Mesenchymal stem cell (in vitro differentiated cells and primary cell): Measurements from ENCODE around the gene RPS27A.
"Not testable (repeated sequence)": the region's sequence is repeated elsewhere in the genome, so short reads cannot be mapped to it uniquely, and the experiment has no call there.

Experiments used
- DNase-seq: peaks from one replicate; pipeline ENCODE4 v3.0.0-alpha.2; 2013
- H2AFZ ChIP-seq: one replicate; pipeline ENCODE4 v1.6.1; 2013; ENCODE audit warnings: low read depth, mild to moderate bottlenecking, control low read depth, inconsistent platforms, low read length, moderate library complexity
- H2AK5ac ChIP-seq: 2 replicates; pipeline ENCODE4 v1.6.1; 2013; ENCODE audit warnings: low read length, moderate library complexity, mild to moderate bottlenecking, inconsistent platforms; ENCODE audit not compliant: severe bottlenecking
- H2BK120ac ChIP-seq: one replicate; pipeline ENCODE4 v1.6.1; 2013; ENCODE audit warnings: low read depth, mild to moderate bottlenecking, inconsistent platforms, low read length, moderate library complexity
- H2BK12ac ChIP-seq, 2 experiments: one replicate each; pipeline ENCODE4 v1.6.1; 2013; ENCODE audit warnings: inconsistent platforms in 2 of 2, low read length in 2 of 2, mild to moderate bottlenecking in 2 of 2, moderate library complexity in 2 of 2, control low read depth in 1 of 2
- H2BK15ac ChIP-seq: one replicate; pipeline ENCODE4 v1.6.1; 2013; ENCODE audit warnings: mild to moderate bottlenecking, low read depth, inconsistent platforms; ENCODE audit not compliant: poor library complexity, severe bottlenecking
- H2BK5ac ChIP-seq: 2 replicates; pipeline ENCODE4 v1.6.1; 2013; ENCODE audit warnings: low read depth, mild to moderate bottlenecking, low read length, control low read depth, inconsistent platforms; ENCODE audit not compliant: poor library complexity, severe bottlenecking
- H3K14ac ChIP-seq, 2 experiments: one replicate each; pipeline ENCODE4 v1.6.1; 2013; ENCODE audit warnings: inconsistent platforms in 2 of 2, low read length in 2 of 2, control low read depth in 1 of 2, mild to moderate bottlenecking in 1 of 2, moderate library complexity in 1 of 2
- H3K18ac ChIP-seq, 2 experiments: one replicate each; pipeline ENCODE4 v1.6.1; 2013; ENCODE audit warnings: inconsistent platforms in 2 of 2, low read length in 2 of 2, control low read depth in 1 of 2, low read depth in 1 of 2, mild to moderate bottlenecking in 1 of 2
- H3K23ac ChIP-seq, 2 experiments: one replicate each; pipeline ENCODE4 v1.6.1; 2013; ENCODE audit warnings: inconsistent platforms in 2 of 2, low read length in 2 of 2, mild to moderate bottlenecking in 2 of 2, moderate library complexity in 2 of 2, control low read depth in 1 of 2
- H3K27ac ChIP-seq: 2 replicates; pipeline ENCODE4 v1.5.1; 2013; ENCODE audit warnings: mild to moderate bottlenecking, moderate library complexity, low read length, control low read depth, inconsistent platforms; ENCODE audit not compliant: poor library complexity, severe bottlenecking
- H3K27me3 ChIP-seq, 2 experiments: 2 replicates each; pipeline versions ENCODE4 v1.6.1 to v1.7.0; 2013; ENCODE audit warnings: low read length in 2 of 2, mild to moderate bottlenecking in 2 of 2, moderate library complexity in 2 of 2, control low read depth in 1 of 2, inconsistent platforms in 1 of 2; ENCODE audit not compliant: control insufficient read depth in 1 of 2, insufficient read depth in 1 of 2
- H3K36me3 ChIP-seq, 2 experiments: 2 replicates each; pipeline versions ENCODE4 v1.6.1 to v1.7.0; 2013; ENCODE audit warnings: low read length in 2 of 2, control low read depth in 1 of 2, inconsistent platforms in 1 of 2, low read depth in 1 of 2, mild to moderate bottlenecking in 1 of 2; ENCODE audit not compliant: insufficient read depth in 2 of 2, control insufficient read depth in 1 of 2
- H3K4ac ChIP-seq, 2 experiments: one replicate each; pipeline ENCODE4 v1.6.1; 2013; ENCODE audit warnings: inconsistent platforms in 2 of 2, low read length in 2 of 2, mild to moderate bottlenecking in 2 of 2, moderate library complexity in 2 of 2, control low read depth in 1 of 2, low read depth in 1 of 2
- H3K4me1 ChIP-seq: 2 replicates; pipeline ENCODE4 v1.6.1; 2013; ENCODE audit warnings: low read depth, low read length, control low read depth; ENCODE audit not compliant: control insufficient read depth, insufficient read depth
- H3K4me2 ChIP-seq: 2 replicates; pipeline ENCODE4 v1.6.1; 2013; ENCODE audit warnings: low read length, mild to moderate bottlenecking, inconsistent platforms; ENCODE audit not compliant: poor library complexity, severe bottlenecking
- H3K4me3 ChIP-seq, 2 experiments: 2 replicates each; pipeline versions ENCODE4 v1.5.1 to v1.7.0; 2013; ENCODE audit warnings: low read length in 2 of 2, mild to moderate bottlenecking in 2 of 2, control low read depth in 1 of 2, low read depth in 1 of 2; ENCODE audit not compliant: insufficient read depth in 1 of 2
- H3K79me1 ChIP-seq: replicated peaks from 2 replicates; pipeline ENCODE4 v1.6.1; 2013; ENCODE audit warnings: mild to moderate bottlenecking, control low read depth, low read length, inconsistent platforms; ENCODE audit not compliant: poor library complexity, severe bottlenecking
- H3K9ac ChIP-seq: 2 replicates; pipeline ENCODE4 v1.7.0; 2013; ENCODE audit warnings: mild to moderate bottlenecking, low read length, moderate library complexity
- H3K9me3 ChIP-seq: 2 replicates; pipeline ENCODE4 v1.7.0; 2013; ENCODE audit warnings: mild to moderate bottlenecking, low read length; ENCODE audit not compliant: control insufficient read depth
- H4K8ac ChIP-seq: one replicate; pipeline ENCODE4 v1.6.1; 2013; ENCODE audit warnings: inconsistent platforms, mild to moderate bottlenecking, low read length, moderate library complexity
- H4K91ac ChIP-seq: one replicate; pipeline ENCODE4 v1.6.1; 2013; ENCODE audit warnings: mild to moderate bottlenecking, low read length, inconsistent platforms
- WGBS: methylation state at CpG from one replicate; pipeline ENCODE4 v1.1.7; 2013; ENCODE audit warnings: mixed read lengths; 5-methylcytosine and 5-hydroxymethylcytosine counted together

Gene RPS27A

DNA sequence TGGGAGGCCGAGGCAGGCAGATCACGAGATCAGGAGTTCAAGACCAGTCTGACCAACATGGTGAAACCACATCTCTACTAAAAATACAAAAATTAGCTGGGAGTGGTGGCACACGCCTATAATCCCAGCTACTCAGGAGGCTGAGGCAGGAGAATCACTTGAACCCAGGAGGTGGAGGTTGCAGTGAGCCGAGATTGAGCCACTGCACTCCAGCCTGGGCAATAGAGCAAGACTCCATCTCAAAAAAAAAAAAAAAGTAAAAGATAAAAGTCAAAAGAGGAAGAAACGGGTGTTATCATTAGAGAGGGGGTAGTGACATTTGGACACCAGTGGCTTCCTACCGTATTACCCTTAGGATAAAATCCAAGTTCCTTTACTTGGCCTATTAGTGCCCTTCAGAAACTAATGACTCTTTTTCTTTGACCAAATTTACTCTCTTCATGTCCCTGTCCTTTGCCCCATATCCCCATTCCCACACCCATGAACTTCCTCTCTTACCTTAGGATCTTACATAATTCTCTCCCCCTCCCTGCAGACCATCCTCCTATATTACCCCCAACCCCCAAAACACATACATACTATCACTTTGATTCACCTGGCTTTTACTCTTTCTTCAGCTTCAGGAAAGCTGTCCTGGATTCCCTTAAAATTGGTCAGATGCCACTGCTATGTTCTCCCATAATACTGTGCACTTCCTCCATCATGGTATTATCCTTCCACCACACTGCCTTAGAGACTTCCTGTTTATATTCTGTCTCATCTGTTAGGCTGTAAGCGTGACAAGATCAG lies 4.9 kb upstream of the RPS27A start:
- H2BK15ac ChIP-seq, H2AK5ac ChIP-seq, H3K14ac ChIP-seq, H3K4me3 ChIP-seq, H2BK5ac ChIP-seq, H3K23ac ChIP-seq, H2AFZ ChIP-seq, H3K4me1 ChIP-seq, H3K27me3 ChIP-seq, H3K9me3 ChIP-seq, H3K27ac ChIP-seq, H4K91ac ChIP-seq, H3K9ac ChIP-seq, H2BK12ac ChIP-seq, H3K4me2 ChIP-seq: not testable (repeated sequence)
- H3K79me1 ChIP-seq: peaks cover 29% of the 10 kb centered on the region
- peak; percentile 89 for DNase-seq
- H3K36me3 ChIP-seq: peaks cover 8 to 26% of the 10 kb centered on the region in 2 experiments
- H2BK120ac ChIP-seq: peak overlapping the region; percentile 73
- WGBS: 71% methylated on average over 4 of the region's 7 CpGs
- H3K18ac ChIP-seq: peak overlapping the region in 1 of 2 experiments; percentile 79
- H4K8ac ChIP-seq: peak overlapping the region; percentile 12
- peak overlapping the region in 1 of 2 experiments; percentile 51 for H3K4ac ChIP-seq

- DNase-seq: no peak
Measured at GRCh38 chr2:55228226-55228563, 4.3 kb upstream of the RPS27A start.

DNA sequence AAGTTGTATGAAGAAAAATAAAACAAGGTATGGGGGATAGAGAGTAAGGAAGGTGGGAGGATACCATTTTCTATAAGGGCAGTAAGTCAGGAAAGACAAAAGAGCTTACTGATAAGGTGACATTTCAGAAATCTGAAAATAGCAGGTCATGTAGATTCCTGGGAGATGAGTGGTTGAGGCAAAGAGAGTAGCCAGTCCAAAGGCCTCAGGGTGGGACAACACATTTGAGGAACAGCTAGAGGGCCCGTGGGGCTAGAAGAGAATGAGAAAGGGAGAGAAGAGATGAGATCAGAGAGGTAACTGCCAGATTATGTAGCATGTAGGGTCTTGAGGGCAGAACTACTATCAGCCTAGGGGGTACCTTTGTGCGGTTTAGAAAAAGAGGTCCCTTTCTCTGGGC lies 3.3 kb upstream of the RPS27A start:
- H2BK12ac ChIP-seq: peak overlapping the region in 1 of 2 experiments; percentile 12
- H3K9ac ChIP-seq: no peak overlapping the region
- 100% methylated on average over 2 of the region's 2 CpGs for WGBS

More at GRCh38 chr2:55228226-55228563, 4.3 kb upstream of the RPS27A start:
- peak overlapping the region; percentile 80 for H4K91ac ChIP-seq
- H3K4me2 ChIP-seq: no peak overlapping the region
- H3K18ac ChIP-seq: peak overlapping the region; percentile 28 to 77
- H2BK15ac ChIP-seq: peak overlapping the region; percentile 48
- no peak overlapping the region for H2BK5ac ChIP-seq
- H2AFZ ChIP-seq: no peak overlapping the region
- H3K23ac ChIP-seq: no peak overlapping the region
- H2AK5ac ChIP-seq: no peak overlapping the region
- H3K9me3 ChIP-seq: no peaks in the 10 kb centered on the region
- peak overlapping the region in 1 of 2 experiments; percentile 92 for H2BK12ac ChIP-seq
- peaks cover 5% of the 10 kb centered on the region for H3K4me1 ChIP-seq
- H3K27ac ChIP-seq: no peak overlapping the region
- H3K14ac ChIP-seq: no peak overlapping the region
- no peak overlapping the region for H2BK120ac ChIP-seq
- peak overlapping the region; percentile 37 for H4K8ac ChIP-seq
- peaks cover 29% of the 10 kb centered on the region for H3K79me1 ChIP-seq
- H3K36me3 ChIP-seq: peaks cover 9 to 26% of the 10 kb centered on the region in 2 experiments
- no peak overlapping the region for H3K4me3 ChIP-seq
- no peaks in the 10 kb centered on the region for H3K27me3 ChIP-seq
- no peak overlapping the region for H3K9ac ChIP-seq
- peak overlapping the region in 1 of 2 experiments; percentile 91 for H3K4ac ChIP-seq

DNA sequence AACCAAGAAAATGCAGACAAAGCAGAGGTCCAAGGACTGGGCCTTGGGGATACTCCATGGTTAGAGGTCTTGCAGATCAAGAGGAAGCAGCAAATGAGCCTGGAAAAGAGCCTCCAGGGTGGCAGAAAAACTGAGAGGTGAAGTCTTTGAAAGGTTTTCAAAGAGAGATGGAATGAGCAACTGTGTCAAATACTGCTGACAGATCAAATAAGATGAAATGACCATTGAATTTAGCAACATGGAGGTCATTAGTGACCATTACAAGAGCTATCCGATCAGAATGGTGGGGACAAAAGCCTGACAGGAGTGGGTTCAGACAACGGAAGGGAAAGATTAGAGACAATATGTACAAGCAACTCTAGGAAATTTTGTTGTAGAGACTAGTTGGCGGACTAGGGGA lies 1.9 kb upstream of the RPS27A start:
- Histone ChIP-seq H3K4me2 (no peak overlapping the region), H3K36me3 (peaks cover 11 to 32% of the 10 kb centered on the region in 2 experiments), H3K79me1 (peaks cover 18% of the 10 kb centered on the region), H2BK120ac (no peak overlapping the region), H4K8ac (no peak overlapping the region), H3K4me1 (peaks cover 4% of the 10 kb centered on the region), H3K18ac (no peak overlapping the region), H4K91ac (no peak overlapping the region), H2AFZ (no peak overlapping the region), H3K9ac (no peak overlapping the region), H3K9me3 (no peaks in the 10 kb centered on the region), H2BK12ac (peak overlapping the region in 1 of 2 experiments; percentile 42), H3K4me3 (no peak overlapping the region), H3K14ac (no peak overlapping the region), H3K27me3 (no peaks in the 10 kb centered on the region), H2BK15ac (no peak overlapping the region), H3K27ac (no peak overlapping the region), H3K4ac (no peak overlapping the region), H2BK5ac (no peak overlapping the region), H2AK5ac (no peak overlapping the region), H3K23ac (no peak overlapping the region)
- no peak for DNase-seq
- over 99% methylated on average over 3 of the region's 3 CpGs for WGBS

More for the DNA sequence above, 3.3 kb upstream of the RPS27A start:
- no peak overlapping the region for H4K91ac ChIP-seq
- H3K4me3 ChIP-seq: no peak overlapping the region
- no peak overlapping the region for H3K4ac ChIP-seq
- H3K27me3 ChIP-seq: no peaks in the 10 kb centered on the region
- no peak overlapping the region for H2BK120ac ChIP-seq
- no peak overlapping the region for H4K8ac ChIP-seq
- H3K23ac ChIP-seq: no peak overlapping the region
- no peak for DNase-seq
- H3K79me1 ChIP-seq: peaks cover 28% of the 10 kb centered on the region
- H3K14ac ChIP-seq: no peak overlapping the region
- no peaks in the 10 kb centered on the region for H3K9me3 ChIP-seq
- no peak overlapping the region for H3K27ac ChIP-seq
- H3K4me2 ChIP-seq: no peak overlapping the region
- peak overlapping the region in 1 of 2 experiments; percentile 60 for H3K18ac ChIP-seq
- no peak overlapping the region for H2AK5ac ChIP-seq
- H3K36me3 ChIP-seq: peaks cover 19 to 21% of the 10 kb centered on the region in 2 experiments
- no peak overlapping the region for H2BK15ac ChIP-seq
- peaks cover 6% of the 10 kb centered on the region for H3K4me1 ChIP-seq
- H2AFZ ChIP-seq: no peak overlapping the region
- H2BK5ac ChIP-seq: no peak overlapping the region
